B cell (primary cell): Measurements from ENCODE around the gene DPYD. TPM values are rescaled to one million over a fixed set of nuclear protein-coding genes. Genes with fewer than 3 reads are reported as not detected.

ENCODE experiments used
- ATAC-seq: fragments of 200-7000 bp; cut with Tn5 transposase; one replicate; pipeline ENCODE4 v1.10.0; 2021; ENCODE audit warnings: low read depth, mild to moderate bottlenecking, moderate number of reproducible peaks, moderate library complexity
- CTCF ChIA-PET: fragments of 350-600 bp; sonication (Branson Sonifier 250); formaldehyde crosslinking; loops from one replicate; lab custom pipeline; 2021; ENCODE audit warnings: antibody characterized with exemption, inconsistent platforms; lab: Charles Lee
- POLR2A ChIA-PET: fragments of 350-600 bp; sonication (Branson Sonifier 250); formaldehyde crosslinking; loops from one replicate; lab custom pipeline; 2021; ENCODE audit warnings: antibody characterized with exemption; lab: Charles Lee
- DNase-seq: peaks from one replicate; pipeline ENCODE4 v3.0.0; 2013
- H2AFZ ChIP-seq: 2 replicates; pipeline ENCODE4 v1.6.1; 2012; ENCODE audit warnings: mild to moderate bottlenecking, low read depth, low read length; ENCODE audit not compliant: insufficient read depth, poor library complexity, severe bottlenecking
- H3K27ac ChIP-seq, 2 donors: 1 replicate in 1 of 2; 2 replicates in 1 of 2; pipeline ENCODE4 v1.5.1; 2012 to 2013; ENCODE audit warnings: low read length in 2 of 2, mild to moderate bottlenecking in 2 of 2, moderate library complexity in 1 of 2
- H3K27me3 ChIP-seq, 4 experiments: fragments of 200-600 bp in 1 of 4; sonication (generic) in 1 of 4; replicated peaks in 1 of 4; 1 replicate in 2 of 4; 2 replicates in 2 of 4; pipeline versions ENCODE4 v1.6.1 to v1.7.0; 2013 to 2016; ENCODE audit warnings: low read length in 3 of 4, mild to moderate bottlenecking in 2 of 4, mixed read lengths in 1 of 4, moderate library complexity in 1 of 4; ENCODE audit not compliant: insufficient read depth in 4 of 4, control insufficient read depth in 3 of 4; ENCODE audit errors: control extremely low read depth in 1 of 4
- H3K36me3 ChIP-seq, 2 experiments: replicated peaks in 1 of 2; 1 replicate in 1 of 2; 2 replicates in 1 of 2; pipeline versions ENCODE4 v1.6.1 to v1.7.1; 2013; ENCODE audit warnings: low read length in 1 of 2; ENCODE audit not compliant: insufficient read depth in 2 of 2, control insufficient read depth in 1 of 2; ENCODE audit errors: control extremely low read depth in 1 of 2, extremely low read depth in 1 of 2
- H3K4me1 ChIP-seq, 2 donors: fragments of 200-600 bp in 1 of 2; sonication (generic) in 1 of 2; 1 replicate in 1 of 2; 2 replicates in 1 of 2; pipeline versions ENCODE4 v1.5.1 to v1.6.1; 2013 to 2017; ENCODE audit warnings: low read length in 2 of 2; ENCODE audit not compliant: control insufficient read depth in 2 of 2, insufficient read depth in 2 of 2
- H3K4me2 ChIP-seq: replicated peaks from 2 replicates; pipeline ENCODE3; 2012; ENCODE audit warnings: mild to moderate bottlenecking, low read depth, low read length; ENCODE audit not compliant: poor library complexity, severe bottlenecking
- H3K4me3 ChIP-seq, 5 experiments: fragments of 200-600 bp in 1 of 5; sonication (generic) in 1 of 5; 1 replicate in 3 of 5; 2 replicates in 2 of 5; pipeline versions ENCODE4 v1.5.1 to v1.7.0; 2011 to 2016; ENCODE audit warnings: low read length in 4 of 5, mild to moderate bottlenecking in 4 of 5, low read depth in 2 of 5, control low read depth in 1 of 5, moderate library complexity in 1 of 5; ENCODE audit not compliant: insufficient read depth in 1 of 5; ENCODE audit errors: control extremely low read depth in 1 of 5, extremely low read depth in 1 of 5
- H3K79me2 ChIP-seq: fragments of 200-600 bp; sonication (generic); one replicate; pipeline ENCODE4 v1.6.0; 2016; ENCODE audit warnings: low read length; ENCODE audit not compliant: control insufficient read depth, insufficient read depth
- H3K9ac ChIP-seq: fragments of 200-600 bp; sonication (generic); 2 replicates; pipeline ENCODE4 v1.6.1; 2017; ENCODE audit warnings: mild to moderate bottlenecking, low read length, moderate library complexity
- H3K9me3 ChIP-seq, 3 donors: one replicate each; pipeline versions ENCODE4 v1.6.1 to v1.7.1; 2013; ENCODE audit warnings: low read length in 2 of 3; ENCODE audit not compliant: control insufficient read depth in 2 of 3, insufficient read depth in 1 of 3; ENCODE audit errors: control extremely low read depth in 1 of 3
- H4K20me1 ChIP-seq: 2 replicates; pipeline ENCODE4 v1.6.0; 2012; ENCODE audit warnings: mild to moderate bottlenecking, low read length; ENCODE audit not compliant: insufficient read depth, control insufficient read depth, poor library complexity, severe bottlenecking
- H3K27ac Mint-ChIP-seq: one replicate; pipeline ENCODE4 v1.8.0; 2021; ENCODE audit warnings: mixed read lengths
- H3K27me3 Mint-ChIP-seq: one replicate; pipeline ENCODE4 v1.8.0; 2021; ENCODE audit warnings: mixed read lengths
- H3K4me1 Mint-ChIP-seq: one replicate; pipeline ENCODE4 v1.8.0; 2021; ENCODE audit warnings: mixed read lengths
- H3K4me3 Mint-ChIP-seq: one replicate; pipeline ENCODE4 v1.8.0; 2021; ENCODE audit warnings: mixed read lengths
- H3K9me3 Mint-ChIP-seq: one replicate; pipeline ENCODE4 v1.8.0; 2022; ENCODE audit warnings: mixed read lengths; ENCODE audit not compliant: insufficient read depth
- CTCF ChIP-seq: fragments of 200-600 bp; IDR thresholded peaks from one replicate; pipeline ENCODE4 v1.8.0; 2022; ENCODE audit warnings: antibody characterized with exemption, mild to moderate bottlenecking
- EZH2 ChIP-seq: IDR thresholded peaks from 2 replicates; pipeline ENCODE4 v1.6.1; 2012; ENCODE audit warnings: borderline replicate concordance, low read depth, mild to moderate bottlenecking, moderate library complexity, low read length; ENCODE audit not compliant: insufficient read depth, poor library complexity, severe bottlenecking
- WGBS: methylation state at CpG from one replicate; pipeline ENCODE4 v1.1.5; 2013; ENCODE audit warnings: missing lambda C conversion rate; ENCODE audit not compliant: insufficient coverage; 5-methylcytosine and 5-hydroxymethylcytosine counted together
- intact Hi-C: fragments of 100-400 bp; cut with micrococcal nuclease; formaldehyde crosslinking; loops from one replicate; pipeline ENCODE4 v1.10.0; 2022
- polyA plus RNA-seq: library from polyadenylated mRNA; depleted of rRNA; stranded (reverse); fragments of >200 nt; gene quantifications from 2 replicates; pipeline ENCODE4 v1.2.3, GENCODE V29; 2012
- total RNA-seq, 2 donors: library from RNA; stranded (reverse); fragments of 120-200 nt in 1 of 2; gene quantifications; 1 replicate in 1 of 2; 2 replicates in 1 of 2; pipeline versions ENCODE4 v1.2.3 to v1.2.4, GENCODE V29; 2013 to 2022

Gene DPYD
- total and polyA plus RNA-seq, 2 donors (not counting 1 experiment from before 2014, with no cell fraction given) = 4.2 to 19.0 TPM

DNA sequence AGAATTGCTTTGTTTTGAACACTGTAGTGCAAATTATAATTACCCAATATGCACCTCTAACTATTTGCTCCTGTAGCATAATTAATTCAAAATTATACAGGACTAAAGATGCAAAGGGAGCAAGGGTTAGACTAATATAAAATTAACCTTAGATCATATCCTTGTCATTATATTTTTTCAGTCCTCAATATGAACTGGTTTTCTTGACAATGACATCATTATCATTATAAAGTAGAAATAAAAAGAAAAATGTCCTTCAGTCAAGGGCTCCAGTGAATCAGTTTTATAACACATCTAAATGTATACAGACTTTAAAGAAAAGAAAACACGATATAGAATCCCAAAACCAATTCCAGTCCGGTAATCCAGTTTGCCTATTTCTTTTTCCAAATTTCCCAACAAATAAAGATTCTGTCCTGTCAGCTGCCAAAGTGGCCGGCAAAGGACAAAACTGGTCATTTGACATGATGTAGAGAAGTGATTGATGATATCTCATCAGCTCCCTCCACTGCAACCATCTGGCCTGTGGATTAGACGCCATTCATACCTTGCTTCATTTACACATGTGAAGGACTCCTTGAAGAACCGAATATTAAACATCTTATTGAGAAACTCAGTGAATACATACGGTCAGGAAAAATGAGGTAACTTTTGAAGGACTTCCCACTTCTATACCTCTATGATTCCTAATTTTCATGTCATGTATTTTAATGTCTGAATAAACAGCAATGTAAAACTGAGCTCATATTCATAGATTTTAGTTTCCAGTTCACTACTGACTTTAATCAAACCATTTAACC lies 15.5 kb downstream of the DPYD start:
- ChIA-PET POLR2A (no interaction called here), CTCF (no interaction called here)
- Histone ChIP-seq H3K4me3 (no peak overlapping the region), H3K79me2 (peaks cover 18% of the 10 kb centered on the region), H3K27ac (no peak overlapping the region), H3K9me3 (no peaks in the 10 kb centered on the region), H4K20me1 (peaks cover 3% of the 10 kb centered on the region), H3K27me3 (no peaks in the 10 kb centered on the region), H2AFZ (no peak overlapping the region), H3K36me3 (no peaks in the 10 kb centered on the region), H3K4me1 (no peaks in the 10 kb centered on the region), H3K4me2 (no peak overlapping the region), H3K9ac (no peak overlapping the region)
- WGBS = no CpG with 5 or more reads among the region's 6 CpGs
- TF ChIP-seq CTCF (no peak), EZH2 (no peak)
- Mint-ChIP-seq H3K27me3 (no peaks in the 10 kb centered on the region), H3K9me3 (no peaks in the 10 kb centered on the region), H3K27ac (no peak overlapping the region), H3K4me3 (no peak overlapping the region), H3K4me1 (peaks cover 6% of the 10 kb centered on the region)
- intact Hi-C loops = no loop called here
- DNase-seq (no peak), ATAC-seq (no peak)

GRCh38 chr1:97904534-97904933 lies 16.3 kb downstream of the DPYD start:
- DNase-seq = no peak
- H3K36me3 ChIP-seq = no peaks in the 10 kb centered on the region
- no peak overlapping the region for H3K27ac ChIP-seq
- H3K27me3 ChIP-seq = no peaks in the 10 kb centered on the region
- no peak for ATAC-seq
- H3K27ac Mint-ChIP-seq = no peak overlapping the region
- H4K20me1 ChIP-seq = peaks cover 3% of the 10 kb centered on the region
- H3K4me2 ChIP-seq = no peak overlapping the region
- H3K4me3 ChIP-seq = no peak overlapping the region
- peaks cover 6% of the 10 kb centered on the region for H3K4me1 Mint-ChIP-seq
- H3K27me3 Mint-ChIP-seq = no peaks in the 10 kb centered on the region
- ChIA-PET CTCF (no interaction called here), POLR2A (no interaction called here)
- H3K9ac ChIP-seq = no peak overlapping the region
- intact Hi-C loops = no loop called here
- peaks cover 14% of the 10 kb centered on the region for H3K79me2 ChIP-seq
- no peak overlapping the region for H2AFZ ChIP-seq
- H3K9me3 Mint-ChIP-seq = no peaks in the 10 kb centered on the region
- H3K4me1 ChIP-seq = no peaks in the 10 kb centered on the region
- no peaks in the 10 kb centered on the region for H3K9me3 ChIP-seq
- H3K4me3 Mint-ChIP-seq = no peak overlapping the region
- TF ChIP-seq CTCF (no peak), EZH2 (no peak)
